CD4-positive, CD25-positive, alpha-beta regulatory T cell (primary cell): ENCODE data around the gene ODAPH. TPM values are rescaled to one million over a fixed set of nuclear protein-coding genes. Genes with fewer than 3 reads are reported as not detected.

Experiments
- ATAC-seq, 2 donors: fragments of 150-1000 bp; cut with Tn5 transposase; one replicate each; pipeline ENCODE4 v1.10.0; 2021; ENCODE audit warnings: low read depth in 2 of 2, moderate number of reproducible peaks in 2 of 2, moderate library complexity in 1 of 2
- DNase-seq, 3 donors: peaks; one replicate each; pipeline versions ENCODE4 v3.0.0 to v3.0.0-alpha.2; 2012 to 2022; ENCODE audit warnings: mixed read lengths in 1 of 3
- H3K27ac ChIP-seq: one replicate; pipeline ENCODE4 v1.7.0; 2013; ENCODE audit warnings: mild to moderate bottlenecking, low read length; ENCODE audit not compliant: insufficient read depth, poor library complexity, severe bottlenecking
- H3K27me3 ChIP-seq: one replicate; pipeline ENCODE4 v1.7.0; 2013; ENCODE audit warnings: low read length; ENCODE audit not compliant: control insufficient read depth, insufficient read depth
- H3K36me3 ChIP-seq: one replicate; pipeline ENCODE4 v1.7.0; 2013; ENCODE audit warnings: mild to moderate bottlenecking, low read length, moderate library complexity; ENCODE audit not compliant: control insufficient read depth, insufficient read depth
- H3K4me1 ChIP-seq: 2 replicates; pipeline ENCODE4 v1.7.0; 2013; ENCODE audit warnings: mild to moderate bottlenecking, low read length; ENCODE audit not compliant: insufficient read depth, control insufficient read depth, poor library complexity, severe bottlenecking
- H3K4me3 ChIP-seq: one replicate; pipeline ENCODE4 v1.7.0; 2013; ENCODE audit warnings: low read depth, mild to moderate bottlenecking, low read length, moderate library complexity
- H3K9me3 ChIP-seq, 2 experiments: 1 replicate in 1 of 2; 2 replicates in 1 of 2; pipeline ENCODE4 v1.7.0; 2013; ENCODE audit warnings: low read length in 2 of 2, mild to moderate bottlenecking in 1 of 2, moderate library complexity in 1 of 2; ENCODE audit not compliant: control insufficient read depth in 2 of 2
- H3K27ac Mint-ChIP-seq, 3 donors: one replicate each; pipeline ENCODE4 v1.8.0; 2020 to 2022; ENCODE audit warnings: mild to moderate bottlenecking in 3 of 3, mixed read lengths in 3 of 3, moderate library complexity in 2 of 3
- H3K27me3 Mint-ChIP-seq: one replicate; pipeline ENCODE4 v1.8.0; 2022; ENCODE audit warnings: mild to moderate bottlenecking, mixed read lengths
- H3K36me3 Mint-ChIP-seq: one replicate; pipeline ENCODE4 v1.8.0; 2020; ENCODE audit warnings: mixed read lengths
- H3K4me1 Mint-ChIP-seq, 4 donors: one replicate each; pipeline ENCODE4 v1.8.0; 2020 to 2022; ENCODE audit warnings: mixed read lengths in 4 of 4, mild to moderate bottlenecking in 1 of 4
- H3K4me3 Mint-ChIP-seq, 4 donors: one replicate each; pipeline ENCODE4 v1.8.0; 2020 to 2022; ENCODE audit warnings: mild to moderate bottlenecking in 4 of 4, mixed read lengths in 4 of 4, moderate library complexity in 3 of 4
- H3K9me3 Mint-ChIP-seq, 7 donors: one replicate each; pipeline ENCODE4 v1.8.0; 2020 to 2022; ENCODE audit warnings: mixed read lengths in 7 of 7, mild to moderate bottlenecking in 3 of 7, moderate library complexity in 2 of 7
- polyA plus RNA-seq, 4 donors: library from polyadenylated mRNA; unstranded; fragments of 300-500 nt; fragmentation: Illumina TruSeq; gene quantifications; one replicate each; pipeline ENCODE4 v1.2.3, GENCODE V29; 2021
- total RNA-seq: library from RNA; stranded (reverse); gene quantifications from one replicate; pipeline ENCODE4 v1.2.3, GENCODE V29; 2022

ODAPH gene
- total and polyA plus RNA-seq, 5 donors from 2014 or later = not detected

GRCh38 chr4:75567725-75568124 lies 11.9 kb downstream of the ODAPH start:
- no peak for DNase-seq
- no peaks in the 10 kb centered on the region for H3K4me1 Mint-ChIP-seq

GRCh38 chr4:75584067-75584466 lies 28.2 kb downstream of the ODAPH start:
- no peaks in the 10 kb centered on the region for H3K4me1 ChIP-seq
- no peaks in the 10 kb centered on the region for H3K36me3 ChIP-seq
- ATAC-seq (no peak), DNase-seq (no peak)
- peaks cover 0 to 4% of the 10 kb centered on the region in 2 experiments for H3K9me3 ChIP-seq
- no peak overlapping the region for H3K4me3 ChIP-seq
- peaks cover 13% of the 10 kb centered on the region for H3K27me3 ChIP-seq
- Mint-ChIP-seq H3K27me3 (peaks cover 20% of the 10 kb centered on the region), H3K27ac (no peak overlapping the region), H3K4me3 (no peak overlapping the region), H3K36me3 (no peaks in the 10 kb centered on the region), H3K4me1 (no peaks in the 10 kb centered on the region), H3K9me3 (peaks cover 0 to 5% (median 3%) of the 10 kb centered on the region in 7 donors)
- no peak overlapping the region for H3K27ac ChIP-seq

More at GRCh38 chr4:75567725-75568124, 11.9 kb downstream of the ODAPH start:
- H3K9me3 Mint-ChIP-seq = peaks cover 0 to 2% (median 0%) of the 10 kb centered on the region in 7 donors
- H3K27ac ChIP-seq = no peak overlapping the region
- no peak overlapping the region for H3K4me3 Mint-ChIP-seq
- H3K27me3 ChIP-seq = peaks cover 6% of the 10 kb centered on the region
- no peaks in the 10 kb centered on the region for H3K4me1 ChIP-seq
- no peaks in the 10 kb centered on the region for H3K9me3 ChIP-seq
- no peaks in the 10 kb centered on the region for H3K36me3 Mint-ChIP-seq
- peaks cover 22% of the 10 kb centered on the region for H3K27me3 Mint-ChIP-seq
- no peak for ATAC-seq
- no peak overlapping the region for H3K4me3 ChIP-seq
- peak overlapping the region in 1 of 3 donors; percentile 38 for H3K27ac Mint-ChIP-seq
- H3K36me3 ChIP-seq = no peaks in the 10 kb centered on the region

GRCh38 chr4:75593393-75593792 lies 37.5 kb downstream of the ODAPH start:
- Histone ChIP-seq H3K36me3 (no peaks in the 10 kb centered on the region), H3K4me1 (no peaks in the 10 kb centered on the region), H3K27me3 (no peaks in the 10 kb centered on the region), H3K4me3 (no peak overlapping the region), H3K27ac (no peak overlapping the region), H3K9me3 (no peaks in the 10 kb centered on the region)
- Mint-ChIP-seq H3K36me3 (no peaks in the 10 kb centered on the region), H3K4me1 (peaks cover 0 to 4% (median under 1%) of the 10 kb centered on the region in 4 donors), H3K4me3 (no peak overlapping the region), H3K27me3 (no peaks in the 10 kb centered on the region), H3K27ac (no peak overlapping the region), H3K9me3 (no peaks in the 10 kb centered on the region)
- ATAC-seq (no peak), DNase-seq (no peak)

- H3K9me3 ChIP-seq = no peaks in the 10 kb centered on the region
- no peak for DNase-seq
- H3K4me1 ChIP-seq = no peaks in the 10 kb centered on the region
- ATAC-seq = no peak
- H3K27me3 Mint-ChIP-seq = no peaks in the 10 kb centered on the region
- H3K27me3 ChIP-seq = no peaks in the 10 kb centered on the region
- no peak overlapping the region for H3K27ac ChIP-seq
- peaks cover 3% of the 10 kb centered on the region for H3K36me3 Mint-ChIP-seq
- no peak overlapping the region for H3K4me3 ChIP-seq
- no peaks in the 10 kb centered on the region for H3K9me3 Mint-ChIP-seq
- peaks cover 0 to 10% (median 5%) of the 10 kb centered on the region in 4 donors for H3K4me1 Mint-ChIP-seq
- H3K36me3 ChIP-seq = no peaks in the 10 kb centered on the region
- no peak overlapping the region for H3K4me3 Mint-ChIP-seq
- no peak overlapping the region for H3K27ac Mint-ChIP-seq
Measured at GRCh38 chr4:75596061-75596460, 40.2 kb downstream of the ODAPH start.

- H3K27ac Mint-ChIP-seq = no peak overlapping the region
- ATAC-seq = no peak
Measured at GRCh38 chr4:75598390-75598789, 42.5 kb downstream of the ODAPH start.

GRCh38 chr4:75599647-75600046 lies 43.8 kb downstream of the ODAPH start:
- Histone ChIP-seq H3K4me1 (no peaks in the 10 kb centered on the region), H3K36me3 (no peaks in the 10 kb centered on the region), H3K27ac (no peak overlapping the region), H3K4me3 (no peak overlapping the region), H3K27me3 (no peaks in the 10 kb centered on the region), H3K9me3 (no peaks in the 10 kb centered on the region)
- no peaks in the 10 kb centered on the region for H3K9me3 Mint-ChIP-seq
- H3K36me3 Mint-ChIP-seq = peaks cover 3% of the 10 kb centered on the region
- no peak for DNase-seq
- H3K27ac Mint-ChIP-seq = no peak overlapping the region
- no peaks in the 10 kb centered on the region for H3K27me3 Mint-ChIP-seq
- no peak overlapping the region for H3K4me3 Mint-ChIP-seq
- no peak for ATAC-seq
- peaks cover 0 to 10% (median 5%) of the 10 kb centered on the region in 4 donors for H3K4me1 Mint-ChIP-seq

More at GRCh38 chr4:75598390-75598789, 42.5 kb downstream of the ODAPH start:
- Mint-ChIP-seq H3K9me3 (no peaks in the 10 kb centered on the region), H3K4me1 (peaks cover 0 to 10% (median 5%) of the 10 kb centered on the region in 4 donors), H3K36me3 (peaks cover 3% of the 10 kb centered on the region), H3K4me3 (peak overlapping the region in 1 of 4 donors; percentile 58), H3K27me3 (no peaks in the 10 kb centered on the region)
- Histone ChIP-seq H3K9me3 (no peaks in the 10 kb centered on the region), H3K27ac (no peak overlapping the region), H3K4me3 (peak overlapping the region; percentile 6), H3K4me1 (no peaks in the 10 kb centered on the region), H3K27me3 (no peaks in the 10 kb centered on the region), H3K36me3 (no peaks in the 10 kb centered on the region)
- DNase-seq = peak in 2 of 3 donors; percentile 8 to 58

GRCh38 chr4:75605928-75606327 lies 50.1 kb downstream of the ODAPH start:
- peaks cover 0 to 2% (median 0%) of the 10 kb centered on the region in 7 donors for H3K9me3 Mint-ChIP-seq
- Histone ChIP-seq H3K27ac (no peak overlapping the region), H3K9me3 (no peaks in the 10 kb centered on the region), H3K36me3 (no peaks in the 10 kb centered on the region), H3K4me1 (no peaks in the 10 kb centered on the region), H3K27me3 (no peaks in the 10 kb centered on the region), H3K4me3 (no peak overlapping the region)
- ATAC-seq (no peak), DNase-seq (no peak)
- no peak overlapping the region for H3K4me3 Mint-ChIP-seq
- peaks cover 3% of the 10 kb centered on the region for H3K36me3 Mint-ChIP-seq
- H3K27me3 Mint-ChIP-seq = no peaks in the 10 kb centered on the region
- H3K27ac Mint-ChIP-seq = no peak overlapping the region
- H3K4me1 Mint-ChIP-seq = peaks cover 0 to 4% (median 0%) of the 10 kb centered on the region in 4 donors

- no peak overlapping the region for H3K4me3 ChIP-seq
- no peak for ATAC-seq
Measured at GRCh38 chr4:75612306-75612705, 56.4 kb downstream of the ODAPH start.

More at GRCh38 chr4:75612306-75612705, 56.4 kb downstream of the ODAPH start:
- Mint-ChIP-seq H3K4me3 (no peak overlapping the region), H3K9me3 (peaks cover 0 to 2% (median 0%) of the 10 kb centered on the region in 7 donors), H3K36me3 (peaks cover 3% of the 10 kb centered on the region), H3K27me3 (peaks cover 9% of the 10 kb centered on the region), H3K4me1 (no peaks in the 10 kb centered on the region), H3K27ac (no peak overlapping the region)
- no peaks in the 10 kb centered on the region for H3K9me3 ChIP-seq
- DNase-seq = no peak
- no peaks in the 10 kb centered on the region for H3K27me3 ChIP-seq
- no peak overlapping the region for H3K27ac ChIP-seq
- no peaks in the 10 kb centered on the region for H3K36me3 ChIP-seq
- H3K4me1 ChIP-seq = no peaks in the 10 kb centered on the region
